Measurements from ENCODE around the gene HOXC10.

The HOXC10 gene

GRCh38 chr12:54019091-54019811 is 34.3 kb downstream of the HOXC10 start:
- DNase-seq: no peak
- in situ Hi-C loops (cut with MboI; ENCODE audit: low pct_unique_long_range_greater_than_20kb, low sequenced_read_pairs): no loop called here

GRCh38 chr12:54019924-54020590 is 35.1 kb downstream of the HOXC10 start:
- no peak for DNase-seq
- in situ Hi-C loops (cut with MboI; ENCODE audit: low pct_unique_long_range_greater_than_20kb, low sequenced_read_pairs): no loop called here

DNA sequence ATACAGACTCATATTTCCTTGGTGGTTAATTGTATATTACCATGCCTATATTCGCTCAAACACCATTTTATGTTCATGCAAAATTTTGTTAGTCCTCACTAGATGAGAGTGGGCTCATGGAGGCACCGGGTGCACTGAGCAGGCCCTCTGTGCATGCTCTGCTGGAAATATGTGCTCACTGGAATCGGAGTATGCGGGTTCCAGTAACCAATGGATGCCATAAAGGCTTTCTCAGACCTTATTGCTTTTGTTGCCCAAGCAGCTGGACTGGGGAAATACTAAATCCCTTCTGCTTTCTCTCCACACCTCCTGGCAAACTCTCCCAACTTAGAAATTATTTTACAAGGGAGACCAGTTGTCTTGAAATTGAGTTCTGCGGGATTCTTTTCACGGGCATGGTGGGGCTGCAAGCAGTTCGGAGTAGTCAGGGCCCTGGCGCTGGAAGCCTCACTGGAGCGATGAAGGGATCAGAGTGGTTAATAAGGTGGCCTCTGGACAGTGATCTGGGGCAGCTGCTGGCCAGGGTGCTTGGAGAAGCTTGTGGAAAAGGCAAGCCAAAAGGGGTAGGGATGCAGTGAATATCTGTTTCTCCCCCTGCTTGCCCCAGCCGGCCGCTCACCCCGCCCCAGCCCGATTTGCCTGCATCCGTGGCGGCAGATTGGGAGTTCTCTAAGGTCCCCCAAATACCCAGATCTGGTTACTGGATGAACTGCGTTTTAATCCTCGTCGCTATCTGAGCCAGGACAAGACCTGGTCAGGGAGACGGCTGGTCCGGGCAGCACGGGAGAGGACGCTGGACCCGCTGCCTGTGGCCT is 35.9 kb downstream of the HOXC10 start:
- no peak for DNase-seq
- in situ Hi-C loops (cut with MboI; ENCODE audit: low pct_unique_long_range_greater_than_20kb, low sequenced_read_pairs): no loop called here

DNA sequence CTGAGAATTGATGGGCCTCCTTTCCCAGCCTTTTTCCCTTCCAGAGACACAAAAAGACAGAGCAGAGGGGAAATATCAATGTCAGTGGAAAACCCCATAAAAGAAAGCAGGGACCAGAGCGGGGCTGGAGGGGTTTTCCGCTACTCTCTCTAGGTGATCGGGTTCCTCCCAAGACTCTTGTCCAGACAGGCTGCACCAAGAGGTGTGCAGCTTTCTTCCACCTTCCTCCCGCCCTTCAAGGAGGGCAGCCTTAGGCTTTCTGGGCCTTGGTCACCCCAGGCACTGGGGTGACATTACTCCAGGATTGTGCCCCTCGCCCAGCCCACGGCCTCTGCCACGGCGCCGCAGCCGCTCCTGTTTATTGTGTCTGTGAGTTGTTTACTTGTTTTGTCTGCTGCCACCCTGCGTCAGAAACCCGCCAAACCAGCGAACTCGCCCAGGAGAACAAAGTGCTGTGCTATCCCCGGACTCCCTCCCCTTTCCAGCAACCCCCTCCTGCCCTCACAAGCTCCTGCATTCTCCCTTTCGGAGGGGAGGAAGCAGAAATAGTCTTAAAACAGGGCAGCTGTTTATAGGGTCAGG is 36.6 kb downstream of the HOXC10 start:
- in situ Hi-C loops (cut with MboI; ENCODE audit: low pct_unique_long_range_greater_than_20kb, low sequenced_read_pairs): no loop called here
- DNase-seq: no peak

DNA sequence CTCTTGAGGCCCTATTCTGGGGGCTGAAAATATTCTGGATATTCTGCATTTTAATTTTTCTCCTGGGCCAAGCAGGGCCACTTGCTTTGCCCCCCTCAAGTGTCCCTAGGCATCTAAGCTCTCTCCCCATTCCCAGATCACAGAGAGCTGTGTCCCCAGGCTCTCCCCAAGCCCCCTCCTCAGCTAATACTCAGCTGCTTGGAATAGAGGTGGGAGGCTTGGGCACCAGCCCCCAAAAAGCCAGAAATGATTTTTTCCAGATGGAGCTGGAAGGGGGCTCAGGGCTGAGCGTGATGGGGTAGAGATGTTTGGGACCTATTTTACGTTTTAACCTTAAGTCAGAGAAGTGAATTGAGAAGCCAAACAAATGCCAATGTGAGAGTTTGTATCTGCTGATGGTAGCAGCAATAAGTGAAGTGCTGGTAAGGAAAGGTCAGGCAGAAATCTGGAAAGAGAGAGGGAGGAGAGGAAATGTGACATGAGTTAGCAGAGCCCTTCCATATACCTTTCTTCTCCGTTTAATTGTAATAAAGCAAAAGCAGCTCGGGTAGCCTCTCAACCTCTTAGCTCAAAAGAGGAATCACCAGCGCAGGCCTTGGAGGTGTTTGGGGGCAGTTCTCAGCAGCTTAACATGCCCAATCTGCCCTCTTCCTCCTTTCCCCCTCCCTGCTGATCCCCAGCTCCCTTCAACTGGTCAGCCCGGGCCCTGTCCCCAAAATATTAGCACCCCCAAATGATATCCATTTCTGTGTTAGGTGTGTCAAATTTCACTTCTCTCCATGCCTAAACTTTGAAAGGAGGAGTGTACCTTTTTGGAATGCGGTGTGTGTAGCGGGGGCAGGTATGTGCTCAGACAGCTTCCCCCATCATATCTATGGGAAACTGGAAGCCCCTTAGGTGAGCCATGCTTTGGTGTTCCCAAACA is 38.3 kb downstream of the HOXC10 start:
- no peak for DNase-seq
- in situ Hi-C loops (cut with MboI; ENCODE audit: low pct_unique_long_range_greater_than_20kb, low sequenced_read_pairs): no loop called here

DNA sequence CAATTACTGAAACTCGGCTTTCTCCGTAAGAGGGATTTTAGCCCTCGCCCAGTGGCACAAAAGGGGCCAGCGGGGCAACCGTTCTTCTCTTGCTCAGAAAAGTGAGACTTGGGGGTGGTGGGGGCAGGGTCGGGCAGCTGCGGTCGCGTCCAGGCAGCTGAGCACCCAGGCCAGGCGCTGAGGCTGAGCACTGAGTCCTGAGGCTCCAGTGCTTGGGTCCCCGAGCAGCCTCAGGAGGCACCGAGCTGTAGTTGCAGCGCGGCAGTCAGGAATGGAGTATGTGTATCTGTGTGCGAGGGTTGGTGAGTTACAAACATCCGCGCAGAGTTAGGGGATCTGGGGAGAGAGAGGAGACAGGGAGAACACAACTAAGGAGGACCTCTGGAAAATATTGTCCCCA is 39.2 kb downstream of the HOXC10 start:
- in situ Hi-C loops (cut with MboI; ENCODE audit: low pct_unique_long_range_greater_than_20kb, low sequenced_read_pairs): no loop called here
- DNase-seq: no peak

GRCh38 chr12:54024581-54025305 is 39.8 kb downstream of the HOXC10 start:
- DNase-seq: no peak
- in situ Hi-C loops (cut with MboI; ENCODE audit: low pct_unique_long_range_greater_than_20kb, low sequenced_read_pairs): no loop called here

DNA sequence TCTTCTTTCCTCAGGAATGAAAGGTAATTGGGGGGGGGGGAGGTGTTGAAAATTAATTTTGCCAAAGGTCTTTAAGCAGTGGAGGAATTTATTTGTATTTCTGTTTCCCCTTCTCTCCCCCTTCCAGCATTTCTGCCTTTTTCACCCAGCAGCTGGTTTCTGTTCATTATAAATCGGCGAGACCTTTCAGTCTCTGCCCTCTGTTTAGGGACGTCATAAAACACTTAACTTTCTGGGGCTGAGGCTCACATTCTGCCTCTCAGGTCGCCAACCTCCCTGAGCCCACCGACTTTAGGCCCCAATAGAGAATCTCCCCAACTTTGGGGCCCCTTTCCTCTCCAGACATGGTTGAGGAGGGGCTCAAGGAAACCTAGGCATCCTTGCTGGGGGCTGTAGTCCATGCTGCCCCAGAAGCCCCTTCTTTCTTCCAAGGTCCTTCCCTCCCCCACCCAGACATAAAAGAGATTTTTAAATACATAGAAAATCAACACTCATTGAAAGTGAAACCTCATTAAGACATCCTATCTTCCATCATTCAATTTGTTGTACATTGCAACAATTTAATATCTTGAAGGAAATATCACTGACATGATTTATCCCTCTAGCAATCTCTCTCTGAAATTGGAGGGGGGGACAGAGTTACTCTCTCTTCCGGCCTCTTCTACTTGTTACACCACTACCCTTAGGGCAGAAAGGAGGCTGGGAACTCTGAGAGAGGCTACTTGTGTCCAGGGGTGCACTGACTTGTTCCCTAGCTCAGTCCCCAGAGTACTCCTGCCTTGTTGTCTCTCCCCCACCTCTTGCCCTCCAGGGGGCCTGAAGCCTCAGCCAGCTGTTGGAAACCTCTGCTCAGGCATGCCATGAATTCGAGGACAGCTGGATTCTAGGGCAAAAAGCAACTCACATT is 40.8 kb downstream of the HOXC10 start:
- in situ Hi-C loops (cut with MboI; ENCODE audit: low pct_unique_long_range_greater_than_20kb, low sequenced_read_pairs): no loop called here
- DNase-seq: no peak

GRCh38 chr12:54026640-54027441 is 41.9 kb downstream of the HOXC10 start:
- no peak for DNase-seq
- in situ Hi-C loops (cut with MboI; ENCODE audit: low pct_unique_long_range_greater_than_20kb, low sequenced_read_pairs): no loop called here

- in situ Hi-C loops (cut with MboI; ENCODE audit: low pct_unique_long_range_greater_than_20kb, low sequenced_read_pairs): no loop called here
- no peak for DNase-seq
Measured at GRCh38 chr12:54027442-54027786, 42.5 kb downstream of the HOXC10 start.

- in situ Hi-C loops (cut with MboI; ENCODE audit: low pct_unique_long_range_greater_than_20kb, low sequenced_read_pairs): no loop called here
Measured at GRCh38 chr12:54028314-54029201, 43.6 kb downstream of the HOXC10 start, which contains the start of gene HOXC6. HOXC6 (plus strand) TSS chr12:54028440; CDS start chr12:54028522, 82 bp downstream.

GRCh38 chr12:54029529-54030441 is 44.8 kb downstream of the HOXC10 start:
- no peak for DNase-seq
- in situ Hi-C loops (cut with MboI; ENCODE audit: low pct_unique_long_range_greater_than_20kb, low sequenced_read_pairs): no loop called here

More at GRCh38 chr12:54028314-54029201, 43.6 kb downstream of the HOXC10 start, which contains the start of gene HOXC6:
- no peak for DNase-seq

DNA sequence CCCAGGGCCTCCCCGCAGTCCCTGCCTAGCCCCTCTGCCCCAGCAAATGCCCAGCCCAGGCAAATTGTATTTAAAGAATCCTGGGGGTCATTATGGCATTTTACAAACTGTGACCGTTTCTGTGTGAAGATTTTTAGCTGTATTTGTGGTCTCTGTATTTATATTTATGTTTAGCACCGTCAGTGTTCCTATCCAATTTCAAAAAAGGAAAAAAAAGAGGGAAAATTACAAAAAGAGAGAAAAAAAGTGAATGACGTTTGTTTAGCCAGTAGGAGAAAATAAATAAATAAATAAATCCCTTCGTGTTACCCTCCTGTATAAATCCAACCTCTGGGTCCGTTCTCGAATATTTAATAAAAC is 45.5 kb downstream of the HOXC10 start:
- in situ Hi-C loops (cut with MboI; ENCODE audit: low pct_unique_long_range_greater_than_20kb, low sequenced_read_pairs): no loop called here
- DNase-seq: no peak

- in situ Hi-C loops (cut with MboI; ENCODE audit: low pct_unique_long_range_greater_than_20kb, low sequenced_read_pairs): no loop called here
- no peak for DNase-seq
Measured at GRCh38 chr12:54030889-54031471, 46.0 kb downstream of the HOXC10 start.
